Fibroblast of villous mesenchyme (primary cell): ENCODE results near the gene SHFL. TPM values are rescaled to one million over a fixed set of nuclear protein-coding genes. Genes with fewer than 3 reads are reported as not detected.

Experiments
- DNase-seq: peaks from one replicate; pipeline ENCODE4 v3.0.0-alpha.2; 2010; ENCODE audit warnings: low read depth
- H3K4me3 ChIP-seq: 2 replicates; pipeline ENCODE4 v1.5.1; 2011; ENCODE audit warnings: low read depth, mild to moderate bottlenecking, low read length
- CTCF ChIP-seq: IDR thresholded peaks from 2 replicates; pipeline ENCODE4 v1.5.1; 2012; ENCODE audit warnings: low read depth, mild to moderate bottlenecking, low read length; ENCODE audit not compliant: insufficient read depth
- total RNA-seq: library from RNA; depleted of rRNA; stranded (reverse); fragments of >200 nt; gene quantifications from 2 replicates; pipeline ENCODE4 v1.2.3, GENCODE V29; 2012

Gene SHFL
- 24.2 and 25.9 TPM in 2 replicates for total RNA-seq

GRCh38 chr19:10085641-10086590 is at the start of gene SHFL:
Gene SHFL, plus strand, starts transcription at chr19:10086317. Its CDS starts 111 bp downstream, at chr19:10086428.
- peak within 1 kb of the TSS; percentile 97 for H3K4me3 ChIP-seq
- no peak for TF ChIP-seq CTCF
- peak; percentile 70 for DNase-seq

- no peak overlapping the region for H3K4me3 ChIP-seq
- no peak for TF ChIP-seq CTCF
- no peak for DNase-seq
Measured at GRCh38 chr19:10036601-10037071, 49.5 kb upstream of the SHFL start.

- TF ChIP-seq CTCF = no peak
- H3K4me3 ChIP-seq = no peak overlapping the region
- no peak for DNase-seq
Measured at GRCh38 chr19:10037367-10037766, 48.8 kb upstream of the SHFL start.

GRCh38 chr19:10037809-10038208 is 48.3 kb upstream of the SHFL start:
- DNase-seq = no peak
- no peak overlapping the region for H3K4me3 ChIP-seq
- TF ChIP-seq CTCF = no peak

GRCh38 chr19:10043286-10043927 is 42.7 kb upstream of the SHFL start:
- DNase-seq = no peak
- no peak overlapping the region for H3K4me3 ChIP-seq
- TF ChIP-seq CTCF = no peak

- H3K4me3 ChIP-seq = no peak overlapping the region
- no peak for TF ChIP-seq CTCF
- no peak for DNase-seq
Measured at GRCh38 chr19:10044390-10044789, 41.7 kb upstream of the SHFL start.
